ENCODE results near the gene AUTS2. TPM values are rescaled to one million over a fixed set of nuclear protein-coding genes. Genes with fewer than 3 reads are reported as not detected.
A peak's percentile ranks its signal among the peaks of the same experiment; 100 is the strongest.

AUTS2 gene
- total RNA-seq, 6 experiments from 2014 or later = 10.4 to 32.0 (median 19.3) TPM

GRCh38 chr7:70793060-70793459 lies 1194.8 kb downstream of the AUTS2 start:
- 89% methylated on average over 8 of the region's 8 CpGs for WGBS (ENCODE audit: insufficient coverage, low coverage, low lambda C conversion rate, missing lambda C conversion rate)
- H3K9me3 ChIP-seq = no peaks in the 10 kb centered on the region
- TF ChIP-seq CTCF (IDR thresholded peaks at IDR 0.05) (no peak), POLR2A (IDR thresholded peaks at IDR 0.05) (no peak)
- H3K27me3 ChIP-seq = no peaks in the 10 kb centered on the region
- H3K27ac ChIP-seq = no peak overlapping the region
- ATAC-seq (peak in 1 of 4 donors; percentile 80), DNase-seq (no peak)
- intact Hi-C loops (cut with DNase I) = no loop called here
- no peaks in the 10 kb centered on the region for H3K4me1 ChIP-seq
- H3K4me3 ChIP-seq = no peak overlapping the region
- peaks cover 0 to 10% (median 1%) of the 10 kb centered on the region in 4 donors for H3K36me3 ChIP-seq

- H3K4me1 ChIP-seq = no peaks in the 10 kb centered on the region
- no peak overlapping the region for H3K27ac ChIP-seq
- no peak for DNase-seq
- peaks cover 0 to 7% (median 0%) of the 10 kb centered on the region in 4 donors for H3K36me3 ChIP-seq
- ATAC-seq = no peak
- intact Hi-C loops (cut with DNase I) = no loop called here
- no peaks in the 10 kb centered on the region for H3K27me3 ChIP-seq
- no peak overlapping the region for H3K4me3 ChIP-seq
- WGBS (ENCODE audit: insufficient coverage, low coverage, low lambda C conversion rate, missing lambda C conversion rate) = 94% methylated on average over 9 of the region's 9 CpGs
- TF ChIP-seq CTCF (IDR thresholded peaks at IDR 0.05) = no peak
- no peak for TF ChIP-seq POLR2A (IDR thresholded peaks at IDR 0.05)
- no peaks in the 10 kb centered on the region for H3K9me3 ChIP-seq
Observed at GRCh38 chr7:70793821-70794220, 1195.5 kb downstream of the AUTS2 start.

GRCh38 chr7:70794962-70795361 lies 1196.7 kb downstream of the AUTS2 start:
- Histone ChIP-seq H3K36me3 (peaks cover 0 to 4% (median 0%) of the 10 kb centered on the region in 4 donors), H3K4me3 (no peak overlapping the region), H3K27ac (no peak overlapping the region), H3K27me3 (no peaks in the 10 kb centered on the region), H3K9me3 (peaks cover 0 to 7% (median under 1%) of the 10 kb centered on the region in 4 donors), H3K4me1 (no peaks in the 10 kb centered on the region)
- no peak for DNase-seq
- intact Hi-C loops (cut with DNase I) = no loop called here
- no peak for ATAC-seq
- no peak for TF ChIP-seq POLR2A (IDR thresholded peaks at IDR 0.05)
- TF ChIP-seq CTCF (IDR thresholded peaks at IDR 0.05) = no peak
- 83% methylated on average over 5 of the region's 8 CpGs for WGBS (ENCODE audit: insufficient coverage, low coverage, low lambda C conversion rate, missing lambda C conversion rate)

- intact Hi-C loops (cut with DNase I) = no loop called here
- WGBS (ENCODE audit: insufficient coverage, low coverage, low lambda C conversion rate, missing lambda C conversion rate) = 100% methylated on average over 5 of the region's 5 CpGs
- TF ChIP-seq POLR2A (IDR thresholded peaks at IDR 0.05) (no peak), CTCF (IDR thresholded peaks at IDR 0.05) (no peak)
- ATAC-seq (no peak), DNase-seq (no peak)
- Histone ChIP-seq H3K27me3 (no peaks in the 10 kb centered on the region), H3K9me3 (peaks cover 0 to 9% (median 1%) of the 10 kb centered on the region in 4 donors), H3K36me3 (no peaks in the 10 kb centered on the region), H3K4me1 (no peaks in the 10 kb centered on the region), H3K27ac (no peak overlapping the region), H3K4me3 (no peak overlapping the region)
Observed at GRCh38 chr7:70795948-70796347, 1197.7 kb downstream of the AUTS2 start.

- Histone ChIP-seq H3K9me3 (peaks cover 0 to 9% (median 1%) of the 10 kb centered on the region in 4 donors), H3K4me3 (no peak overlapping the region), H3K27ac (no peak overlapping the region), H3K4me1 (no peaks in the 10 kb centered on the region), H3K27me3 (no peaks in the 10 kb centered on the region), H3K36me3 (no peaks in the 10 kb centered on the region)
- DNase-seq (no peak), ATAC-seq (peak in 1 of 4 donors; percentile 16)
- WGBS (ENCODE audit: insufficient coverage, low coverage, low lambda C conversion rate, missing lambda C conversion rate) = 51% methylated on average over 6 of the region's 6 CpGs
- TF ChIP-seq POLR2A (IDR thresholded peaks at IDR 0.05) (no peak), CTCF (IDR thresholded peaks at IDR 0.05) (no peak)
- intact Hi-C loops (cut with DNase I) = no loop called here
Observed at GRCh38 chr7:70797109-70797514, 1198.8 kb downstream of the AUTS2 start.
